ENCODE results near the gene FOXB1. TPM values are rescaled to one million over a fixed set of nuclear protein-coding genes. Genes with fewer than 3 reads are reported as not detected.

FOXB1 gene
- total and polyA plus RNA-seq, 9 of the 15 experiments (the other 6 are each of a cell fraction or from before 2014, with no cell fraction given), result not detected

- H3K9ac ChIP-seq (ENCODE audit: insufficient read depth in 1 of 2, low read depth in 2 of 2, low read length in 2 of 2), result no peak overlapping the region
- ATAC-seq (no peak), DNase-seq (ENCODE audit: extremely low read depth in 1 of 4, low spot score in 3 of 4) (no peak), FAIRE-seq (no peak)
- H3K27ac ChIP-seq (ENCODE audit: extremely low read depth, low read depth, low read length), result no peak overlapping the region
- TF ChIP-seq TFAM (CRISPR knock-in tag; conservative IDR thresholded peaks at IDR 0.05) (no peak), ZNF75A (CRISPR knock-in tag; IDR thresholded peaks at IDR 0.05) (peak; percentile 57; the same call in 1 of the 2 replicates), KLF16 (IDR thresholded peaks at IDR 0.05) (no peak)
- BruUV-seq (replicated peaks), result no TSS peak
- 6% methylated on average over 19 of the region's 19 CpGs for WGBS (ENCODE audit: insufficient coverage, low coverage, missing lambda C conversion rate)
- intact Hi-C loops (cut with micrococcal nuclease), result no loop called here
- no peak overlapping the region for H2AFZ ChIP-seq (ENCODE audit: low read depth, low read length)
- H3K9me1 ChIP-seq (ENCODE audit: control insufficient read depth, insufficient read depth, low read length), result no peaks in the 10 kb centered on the region
- H3K4me2 ChIP-seq (ENCODE audit: insufficient read depth, low read length), result no peak overlapping the region
- H4K20me1 ChIP-seq (replicated peaks; ENCODE audit: control insufficient read depth, insufficient read depth, low read length), result no peaks in the 10 kb centered on the region
- ChIA-PET CTCF (ENCODE audit: low intra/inter-chr PET ratio) (no interaction called here), POLR2A (no interaction called here)
- peaks cover 0 to 13% of the 10 kb centered on the region in 2 experiments; a peak in 2 of 5 replicates for H3K4me1 ChIP-seq (replicated peaks in 1 of 2; ENCODE audit: control insufficient read depth in 2 of 2, insufficient read depth in 2 of 2, low read length in 2 of 2)
- no peaks in the 10 kb centered on the region for H3K9me3 ChIP-seq (replicated peaks; ENCODE audit: control insufficient read depth, insufficient read depth, low read depth, low read length)
- no peaks in the 10 kb centered on the region for H3K36me3 ChIP-seq (ENCODE audit: control insufficient read depth, insufficient read depth, low read length)
- in situ Hi-C loops (cut with MboI), result no loop called here
- no peaks in the 10 kb centered on the region for H3K79me2 ChIP-seq (ENCODE audit: control insufficient read depth, insufficient read depth, low read length)
- peaks cover 31 to 68% of the 10 kb centered on the region in 2 experiments for H3K27me3 ChIP-seq (ENCODE audit: control insufficient read depth in 2 of 2, insufficient read depth in 2 of 2, low read length in 2 of 2)
- no peak overlapping the region for H3K4me3 ChIP-seq
Observed at GRCh38 chr15:60000824-60001609, 3.1 kb upstream of the FOXB1 start.
